ENCODE results near the gene PLEKHA6. TPM values are rescaled to one million over a fixed set of nuclear protein-coding genes. Genes with fewer than 3 reads are reported as not detected.

The PLEKHA6 gene
- total and polyA plus RNA-seq, 12 donors = 3.3 to 34.9 (median 18.1) TPM

GRCh38 chr1:204377800-204378668, 18.3 kb upstream of the PLEKHA6 start:
- DNase-seq (peak in 1 of 2 donors; percentile 21), ATAC-seq (peak; percentile 46 to 80 (median 64))
- Histone ChIP-seq H3K4me1 (peaks cover 0 to 22% (median 13%) of the 10 kb centered on the region in 9 donors), H3K36me3 (no peaks in the 10 kb centered on the region), H3K27me3 (peaks cover 0 to 78% (median 41%) of the 10 kb centered on the region in 7 donors), H3K9me3 (no peaks in the 10 kb centered on the region), H3K4me3 (peak overlapping the region; percentile 27 to 77 (median 50)), H3K27ac (no peak overlapping the region)
- intact Hi-C loops (cut with DNase I) = loop anchor here in 1 of 10 donors (5.0 kb wide), 1 partner anchor 216 kb away; no protein-coding TSS in a partner anchor
- TF ChIP-seq CTCF (IDR thresholded peaks at IDR 0.05) = no peak
- WGBS, 2 donors = 2 to 3% methylated on average over 55 of the region's 55 CpGs

GRCh38 chr1:204376919-204377799, 17.4 kb upstream of the PLEKHA6 start:
- H3K4me3 ChIP-seq = peak overlapping the region in 9 of 10 donors; percentile 27 to 77 (median 51)
- intact Hi-C loops (cut with DNase I) = loop anchor here in 1 of 10 donors (5.0 kb wide), 1 partner anchor 215 kb away; no protein-coding TSS in a partner anchor
- DNase-seq (no peak), ATAC-seq (peak in 4 of 8 donors; percentile 24 to 38 (median 31))
- H3K9me3 ChIP-seq = no peaks in the 10 kb centered on the region
- peaks cover 0 to 22% (median 13%) of the 10 kb centered on the region in 9 donors for H3K4me1 ChIP-seq
- no peaks in the 10 kb centered on the region for H3K36me3 ChIP-seq
- no peak overlapping the region for H3K27ac ChIP-seq
- H3K27me3 ChIP-seq = peaks cover 0 to 78% (median 41%) of the 10 kb centered on the region in 7 donors
- 62 to 66% methylated on average over 28 of the region's 28 CpGs for WGBS, 2 donors
- TF ChIP-seq CTCF (IDR thresholded peaks at IDR 0.05) = no peak

GRCh38 chr1:204376465-204376864, 16.7 kb upstream of the PLEKHA6 start:
- intact Hi-C loops (cut with DNase I) = loop anchor here in 1 of 10 donors (5.0 kb wide), 1 partner anchor 214 kb away; no protein-coding TSS in a partner anchor
- peaks cover 0 to 78% (median 41%) of the 10 kb centered on the region in 7 donors for H3K27me3 ChIP-seq

More at GRCh38 chr1:204376465-204376864, 16.7 kb upstream of the PLEKHA6 start:
- H3K36me3 ChIP-seq = no peaks in the 10 kb centered on the region
- no peak overlapping the region for H3K27ac ChIP-seq
- no peak for DNase-seq
- TF ChIP-seq CTCF (IDR thresholded peaks at IDR 0.05) = no peak
- no peak overlapping the region for H3K4me3 ChIP-seq
- 78 to 79% methylated on average over 6 of the region's 6 CpGs for WGBS, 2 donors
- H3K4me1 ChIP-seq = peaks cover 0 to 22% (median 13%) of the 10 kb centered on the region in 9 donors
- H3K9me3 ChIP-seq = no peaks in the 10 kb centered on the region
- ATAC-seq = no peak

All from heart right ventricle (tissue), 16 donors.